B cell (primary cell): ENCODE data around the gene TNRC6B. TPM values are rescaled to one million over a fixed set of nuclear protein-coding genes. Genes with fewer than 3 reads are reported as not detected.

Experiments
- ATAC-seq: fragments of 200-7000 bp; cut with Tn5 transposase; one replicate; pipeline ENCODE4 v1.10.0; 2021; ENCODE audit warnings: low read depth, mild to moderate bottlenecking, moderate number of reproducible peaks, moderate library complexity
- CTCF ChIA-PET: fragments of 350-600 bp; sonication (Branson Sonifier 250); formaldehyde crosslinking; loops from one replicate; lab custom pipeline; 2021; ENCODE audit warnings: antibody characterized with exemption, inconsistent platforms; lab: Charles Lee
- POLR2A ChIA-PET: fragments of 350-600 bp; sonication (Branson Sonifier 250); formaldehyde crosslinking; loops from one replicate; lab custom pipeline; 2021; ENCODE audit warnings: antibody characterized with exemption; lab: Charles Lee
- DNase-seq: peaks from one replicate; pipeline ENCODE4 v3.0.0; 2013
- H2AFZ ChIP-seq: 2 replicates; pipeline ENCODE4 v1.6.1; 2012; ENCODE audit warnings: mild to moderate bottlenecking, low read depth, low read length; ENCODE audit not compliant: insufficient read depth, poor library complexity, severe bottlenecking
- H3K27ac ChIP-seq, 2 donors: 1 replicate in 1 of 2; 2 replicates in 1 of 2; pipeline ENCODE4 v1.5.1; 2012 to 2013; ENCODE audit warnings: low read length in 2 of 2, mild to moderate bottlenecking in 2 of 2, moderate library complexity in 1 of 2
- H3K27me3 ChIP-seq, 4 experiments: fragments of 200-600 bp in 1 of 4; sonication (generic) in 1 of 4; replicated peaks in 1 of 4; 1 replicate in 2 of 4; 2 replicates in 2 of 4; pipeline versions ENCODE4 v1.6.1 to v1.7.0; 2013 to 2016; ENCODE audit warnings: low read length in 3 of 4, mild to moderate bottlenecking in 2 of 4, mixed read lengths in 1 of 4, moderate library complexity in 1 of 4; ENCODE audit not compliant: insufficient read depth in 4 of 4, control insufficient read depth in 3 of 4; ENCODE audit errors: control extremely low read depth in 1 of 4
- H3K36me3 ChIP-seq, 2 experiments: replicated peaks in 1 of 2; 1 replicate in 1 of 2; 2 replicates in 1 of 2; pipeline versions ENCODE4 v1.6.1 to v1.7.1; 2013; ENCODE audit warnings: low read length in 1 of 2; ENCODE audit not compliant: insufficient read depth in 2 of 2, control insufficient read depth in 1 of 2; ENCODE audit errors: control extremely low read depth in 1 of 2, extremely low read depth in 1 of 2
- H3K4me1 ChIP-seq, 2 donors: fragments of 200-600 bp in 1 of 2; sonication (generic) in 1 of 2; 1 replicate in 1 of 2; 2 replicates in 1 of 2; pipeline versions ENCODE4 v1.5.1 to v1.6.1; 2013 to 2017; ENCODE audit warnings: low read length in 2 of 2; ENCODE audit not compliant: control insufficient read depth in 2 of 2, insufficient read depth in 2 of 2
- H3K4me2 ChIP-seq: replicated peaks from 2 replicates; pipeline ENCODE3; 2012; ENCODE audit warnings: mild to moderate bottlenecking, low read depth, low read length; ENCODE audit not compliant: poor library complexity, severe bottlenecking
- H3K4me3 ChIP-seq, 5 experiments: fragments of 200-600 bp in 1 of 5; sonication (generic) in 1 of 5; 1 replicate in 3 of 5; 2 replicates in 2 of 5; pipeline versions ENCODE4 v1.5.1 to v1.7.0; 2011 to 2016; ENCODE audit warnings: low read length in 4 of 5, mild to moderate bottlenecking in 4 of 5, low read depth in 2 of 5, control low read depth in 1 of 5, moderate library complexity in 1 of 5; ENCODE audit not compliant: insufficient read depth in 1 of 5; ENCODE audit errors: control extremely low read depth in 1 of 5, extremely low read depth in 1 of 5
- H3K79me2 ChIP-seq: fragments of 200-600 bp; sonication (generic); one replicate; pipeline ENCODE4 v1.6.0; 2016; ENCODE audit warnings: low read length; ENCODE audit not compliant: control insufficient read depth, insufficient read depth
- H3K9ac ChIP-seq: fragments of 200-600 bp; sonication (generic); 2 replicates; pipeline ENCODE4 v1.6.1; 2017; ENCODE audit warnings: mild to moderate bottlenecking, low read length, moderate library complexity
- H3K9me3 ChIP-seq, 3 donors: one replicate each; pipeline versions ENCODE4 v1.6.1 to v1.7.1; 2013; ENCODE audit warnings: low read length in 2 of 3; ENCODE audit not compliant: control insufficient read depth in 2 of 3, insufficient read depth in 1 of 3; ENCODE audit errors: control extremely low read depth in 1 of 3
- H4K20me1 ChIP-seq: 2 replicates; pipeline ENCODE4 v1.6.0; 2012; ENCODE audit warnings: mild to moderate bottlenecking, low read length; ENCODE audit not compliant: insufficient read depth, control insufficient read depth, poor library complexity, severe bottlenecking
- H3K27ac Mint-ChIP-seq: one replicate; pipeline ENCODE4 v1.8.0; 2021; ENCODE audit warnings: mixed read lengths
- H3K27me3 Mint-ChIP-seq: one replicate; pipeline ENCODE4 v1.8.0; 2021; ENCODE audit warnings: mixed read lengths
- H3K4me1 Mint-ChIP-seq: one replicate; pipeline ENCODE4 v1.8.0; 2021; ENCODE audit warnings: mixed read lengths
- H3K4me3 Mint-ChIP-seq: one replicate; pipeline ENCODE4 v1.8.0; 2021; ENCODE audit warnings: mixed read lengths
- H3K9me3 Mint-ChIP-seq: one replicate; pipeline ENCODE4 v1.8.0; 2022; ENCODE audit warnings: mixed read lengths; ENCODE audit not compliant: insufficient read depth
- CTCF ChIP-seq: fragments of 200-600 bp; IDR thresholded peaks from one replicate; pipeline ENCODE4 v1.8.0; 2022; ENCODE audit warnings: antibody characterized with exemption, mild to moderate bottlenecking
- EZH2 ChIP-seq: IDR thresholded peaks from 2 replicates; pipeline ENCODE4 v1.6.1; 2012; ENCODE audit warnings: borderline replicate concordance, low read depth, mild to moderate bottlenecking, moderate library complexity, low read length; ENCODE audit not compliant: insufficient read depth, poor library complexity, severe bottlenecking
- WGBS: methylation state at CpG from one replicate; pipeline ENCODE4 v1.1.5; 2013; ENCODE audit warnings: missing lambda C conversion rate; ENCODE audit not compliant: insufficient coverage; 5-methylcytosine and 5-hydroxymethylcytosine counted together
- intact Hi-C: fragments of 100-400 bp; cut with micrococcal nuclease; formaldehyde crosslinking; loops from one replicate; pipeline ENCODE4 v1.10.0; 2022
- polyA plus RNA-seq: library from polyadenylated mRNA; depleted of rRNA; stranded (reverse); fragments of >200 nt; gene quantifications from 2 replicates; pipeline ENCODE4 v1.2.3, GENCODE V29; 2012
- total RNA-seq, 2 donors: library from RNA; stranded (reverse); fragments of 120-200 nt in 1 of 2; gene quantifications; 1 replicate in 1 of 2; 2 replicates in 1 of 2; pipeline versions ENCODE4 v1.2.3 to v1.2.4, GENCODE V29; 2013 to 2022

The TNRC6B gene
- total and polyA plus RNA-seq, 2 donors (not counting 1 experiment from before 2014, with no cell fraction given) = 28.8 to 210 TPM

DNA sequence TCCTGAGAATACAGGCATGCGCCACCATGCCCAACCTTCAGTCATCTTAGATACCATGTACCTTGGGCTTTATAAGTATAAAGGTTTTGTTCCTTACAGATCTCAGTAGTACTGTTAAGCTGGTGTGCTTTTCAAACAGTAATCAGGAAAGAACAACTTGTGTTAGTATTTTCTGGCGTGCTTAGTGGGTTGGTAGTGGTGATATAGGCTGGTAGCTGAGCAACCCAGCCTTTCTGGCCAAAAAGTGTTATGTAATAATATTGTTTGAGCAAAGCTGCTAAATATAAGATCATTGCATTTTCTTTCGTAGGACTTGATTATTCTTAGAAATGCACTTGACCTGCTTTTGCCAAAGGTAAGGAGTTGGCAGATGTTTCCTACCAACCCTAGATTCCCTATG is 175.0 kb downstream of the TNRC6B start:
- Histone ChIP-seq H3K4me2 (no peak overlapping the region), H3K4me1 (peaks cover 2 to 7% of the 10 kb centered on the region in 2 donors), H2AFZ (no peak overlapping the region), H3K36me3 (peaks cover 9 to 68% of the 10 kb centered on the region in 2 experiments), H3K9ac (no peak overlapping the region), H3K9me3 (no peaks in the 10 kb centered on the region), H3K4me3 (no peak overlapping the region), H3K27me3 (no peaks in the 10 kb centered on the region), H3K79me2 (peaks cover 74% of the 10 kb centered on the region), H3K27ac (no peak overlapping the region), H4K20me1 (peaks cover 11% of the 10 kb centered on the region)
- TF ChIP-seq EZH2 (no peak), CTCF (no peak)
- Mint-ChIP-seq H3K4me1 (peaks cover 5% of the 10 kb centered on the region), H3K27me3 (no peaks in the 10 kb centered on the region), H3K27ac (no peak overlapping the region), H3K4me3 (no peak overlapping the region), H3K9me3 (no peaks in the 10 kb centered on the region)
- ChIA-PET CTCF (interaction anchor here (0.9 kb wide), 1 partner anchor 12 kb away, joined by 4 read pairs; no protein-coding TSS in a partner anchor), POLR2A (interaction anchor here (0.6 kb wide), 2 partner anchors 12 to 321 kb away, joined by 4 to 6 read pairs; no protein-coding TSS in a partner anchor)
- ATAC-seq = no peak
- intact Hi-C loops = no loop called here
- DNase-seq = no peak
- 100% methylated on average over 1 of the region's 3 CpGs for WGBS

GRCh38 chr22:40361100-40361499 is 183.4 kb downstream of the TNRC6B start:
- ChIA-PET POLR2A (no interaction called here), CTCF (interaction anchor here (1.6 kb wide), 1 partner anchor 13 kb away, joined by 7 read pairs; no protein-coding TSS in a partner anchor)
- WGBS = 100% methylated on average over 2 of the region's 5 CpGs
- H3K4me3 Mint-ChIP-seq = no peak overlapping the region
- no peaks in the 10 kb centered on the region for H3K27me3 ChIP-seq
- H3K4me1 ChIP-seq = no peaks in the 10 kb centered on the region
- H3K27ac Mint-ChIP-seq = no peak overlapping the region
- ATAC-seq (no peak), DNase-seq (no peak)
- peaks cover 25% of the 10 kb centered on the region for H3K79me2 ChIP-seq
- TF ChIP-seq CTCF (no peak), EZH2 (no peak)
- H3K4me1 Mint-ChIP-seq = no peaks in the 10 kb centered on the region
- no peak overlapping the region for H2AFZ ChIP-seq
- intact Hi-C loops = no loop called here
- H4K20me1 ChIP-seq = peaks cover 6% of the 10 kb centered on the region
- no peak overlapping the region for H3K27ac ChIP-seq
- H3K9ac ChIP-seq = no peak overlapping the region
- H3K9me3 Mint-ChIP-seq = no peaks in the 10 kb centered on the region
- H3K36me3 ChIP-seq = peaks cover 11 to 91% of the 10 kb centered on the region in 2 experiments
- no peaks in the 10 kb centered on the region for H3K9me3 ChIP-seq
- no peaks in the 10 kb centered on the region for H3K27me3 Mint-ChIP-seq
- no peak overlapping the region for H3K4me2 ChIP-seq
- no peak overlapping the region for H3K4me3 ChIP-seq
